Left lung (tissue), 10 donors: ENCODE results near the gene LGR5. TPM values are rescaled to one million over a fixed set of nuclear protein-coding genes. Genes with fewer than 3 reads are reported as not detected.

Source experiments
- ATAC-seq: fragments of 200-7000 bp; cut with Tn5 transposase; one replicate; pipeline ENCODE4 v1.9.1; 2020; ENCODE audit warnings: moderate library complexity
- DNase-seq, 4 donors: peaks; one replicate each; pipeline ENCODE4 v3.0.0-alpha.2; 2013 to 2020
- H3K27ac ChIP-seq, 2 donors: fragments of 200-600 bp; sonication (generic) in 1 of 2; one replicate each; pipeline versions ENCODE4 v1.5.0 to v1.8.0; 2020 to 2021
- H3K27me3 ChIP-seq, 2 donors: fragments of 200-600 bp; sonication (generic) in 1 of 2; one replicate each; pipeline versions ENCODE4 v1.5.0 to v1.8.0; 2020 to 2021
- H3K36me3 ChIP-seq, 2 donors: fragments of 200-600 bp; sonication (generic) in 1 of 2; one replicate each; pipeline versions ENCODE4 v1.5.0 to v1.8.0; 2020 to 2021
- H3K4me1 ChIP-seq, 2 donors: fragments of 200-600 bp; one replicate each; pipeline ENCODE4 v1.8.0; 2021
- H3K4me3 ChIP-seq, 2 donors: fragments of 200-600 bp; sonication (generic) in 1 of 2; one replicate each; pipeline versions ENCODE4 v1.5.0 to v1.8.0; 2020 to 2021; ENCODE audit warnings: mild to moderate bottlenecking in 1 of 2
- H3K9me3 ChIP-seq, 2 donors: fragments of 200-600 bp; sonication (generic) in 1 of 2; one replicate each; pipeline versions ENCODE4 v1.5.0 to v1.8.0; 2020 to 2021
- intact Hi-C, 2 donors: fragments of 100-400 bp; cut with DNase I; formaldehyde crosslinking; loops; one replicate each; pipeline versions ENCODE4 v1.11.2 to v1.14.2; 2022
- polyA plus RNA-seq, 6 donors: library from polyadenylated mRNA; unstranded; fragments of 120-200 nt; gene quantifications; one replicate each; pipeline ENCODE4 v1.2.1, GENCODE V29; 2013; ENCODE audit not compliant: insufficient read length in 6 of 6
- total RNA-seq, 2 donors: library from RNA; stranded (reverse); fragmentation: NEBNext Ultra II Directional; extraction: Animal tissue kit (Norgen Biotek cat#: 25700); gene quantifications; one replicate each; pipeline ENCODE4 v1.2.1, GENCODE V29; 2021
- TF ChIP-seq, protein P1 (sequence below), 2 donors: fragments of 200-600 bp; sonication (generic) in 1 of 2; IDR thresholded peaks; one replicate each; pipeline versions ENCODE4 v1.5.0 to v1.8.0; 2021; ENCODE audit warnings: antibody characterized with exemption in 2 of 2
- donor health status: DM: no; HTN: yes; CAD: no.
- donor health status: DM: no; HTN: no; CAD: no.

The LGR5 gene
- total and polyA plus RNA-seq, 8 donors, result 0.39 to 6.6 (median 3.3) TPM

DNA sequence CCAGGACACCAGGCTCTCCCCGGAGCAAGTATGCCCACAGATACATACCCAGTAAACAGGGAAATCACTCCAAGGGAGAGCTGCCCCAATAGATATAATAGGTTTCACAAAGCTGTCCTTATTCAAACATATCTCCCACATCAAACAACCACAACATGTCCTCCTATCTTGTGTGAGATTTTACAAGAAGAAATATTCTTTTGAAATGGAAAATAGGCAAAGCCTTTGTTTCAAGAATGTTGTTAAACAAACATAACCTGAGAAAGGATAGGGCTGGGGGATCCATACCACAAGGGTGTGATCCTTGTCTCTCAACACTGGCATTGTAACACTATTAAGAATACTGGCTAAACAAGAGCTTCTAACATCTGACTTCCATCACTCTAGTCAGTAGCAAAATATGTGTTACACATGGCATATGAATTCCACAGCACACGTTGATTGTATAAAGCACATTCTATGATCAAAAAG lies 32.9 kb downstream of the LGR5 start:
- H3K9me3 ChIP-seq, result no peaks in the 10 kb centered on the region
- H3K4me1 ChIP-seq, result no peaks in the 10 kb centered on the region
- no peak overlapping the region for H3K4me3 ChIP-seq
- TF ChIP-seq, protein P1, sequence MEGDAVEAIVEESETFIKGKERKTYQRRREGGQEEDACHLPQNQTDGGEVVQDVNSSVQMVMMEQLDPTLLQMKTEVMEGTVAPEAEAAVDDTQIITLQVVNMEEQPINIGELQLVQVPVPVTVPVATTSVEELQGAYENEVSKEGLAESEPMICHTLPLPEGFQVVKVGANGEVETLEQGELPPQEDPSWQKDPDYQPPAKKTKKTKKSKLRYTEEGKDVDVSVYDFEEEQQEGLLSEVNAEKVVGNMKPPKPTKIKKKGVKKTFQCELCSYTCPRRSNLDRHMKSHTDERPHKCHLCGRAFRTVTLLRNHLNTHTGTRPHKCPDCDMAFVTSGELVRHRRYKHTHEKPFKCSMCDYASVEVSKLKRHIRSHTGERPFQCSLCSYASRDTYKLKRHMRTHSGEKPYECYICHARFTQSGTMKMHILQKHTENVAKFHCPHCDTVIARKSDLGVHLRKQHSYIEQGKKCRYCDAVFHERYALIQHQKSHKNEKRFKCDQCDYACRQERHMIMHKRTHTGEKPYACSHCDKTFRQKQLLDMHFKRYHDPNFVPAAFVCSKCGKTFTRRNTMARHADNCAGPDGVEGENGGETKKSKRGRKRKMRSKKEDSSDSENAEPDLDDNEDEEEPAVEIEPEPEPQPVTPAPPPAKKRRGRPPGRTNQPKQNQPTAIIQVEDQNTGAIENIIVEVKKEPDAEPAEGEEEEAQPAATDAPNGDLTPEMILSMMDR (IDR thresholded peaks at IDR 0.05), result no peak
- DNase-seq (no peak), ATAC-seq (no peak)
- H3K36me3 ChIP-seq, result no peaks in the 10 kb centered on the region
- intact Hi-C loops, result no loop called here
- no peaks in the 10 kb centered on the region for H3K27me3 ChIP-seq
- H3K27ac ChIP-seq, result no peak overlapping the region

DNA sequence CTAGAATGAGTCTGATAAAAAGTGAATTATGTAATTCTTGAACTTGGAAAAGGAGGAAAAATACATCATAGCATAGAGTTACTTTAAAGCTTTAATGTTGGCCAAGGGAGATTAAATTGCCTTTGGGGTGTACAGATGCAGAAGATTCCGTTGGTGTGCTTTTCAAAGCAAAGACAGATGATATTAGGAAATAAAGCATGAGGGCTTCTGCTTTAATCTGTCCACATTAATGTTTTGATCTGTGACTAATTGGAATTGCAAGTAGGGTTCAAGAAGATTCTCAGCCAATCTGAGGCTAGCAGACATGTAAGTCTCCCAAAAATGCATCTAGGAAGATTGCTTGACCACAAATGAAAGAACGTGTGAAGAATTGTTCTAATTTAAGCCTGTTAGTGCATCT lies 35.2 kb downstream of the LGR5 start:
- no peak for DNase-seq
- Histone ChIP-seq H3K4me1 (no peaks in the 10 kb centered on the region), H3K27ac (no peak overlapping the region), H3K36me3 (no peaks in the 10 kb centered on the region), H3K9me3 (no peaks in the 10 kb centered on the region), H3K4me3 (no peak overlapping the region), H3K27me3 (no peaks in the 10 kb centered on the region)
- intact Hi-C loops, result no loop called here
- TF ChIP-seq, protein P1 (IDR thresholded peaks at IDR 0.05), result no peak
- ATAC-seq, result no peak

GRCh38 chr12:71475280-71475679 lies 35.7 kb downstream of the LGR5 start:
- no peak for ATAC-seq
- Histone ChIP-seq H3K4me3 (no peak overlapping the region), H3K36me3 (no peaks in the 10 kb centered on the region), H3K27ac (no peak overlapping the region), H3K9me3 (no peaks in the 10 kb centered on the region), H3K27me3 (no peaks in the 10 kb centered on the region), H3K4me1 (no peaks in the 10 kb centered on the region)
- DNase-seq, result peak in 1 of 4 donors; percentile 4
- intact Hi-C loops, result no loop called here
- TF ChIP-seq, protein P1 (IDR thresholded peaks at IDR 0.05), result no peak

GRCh38 chr12:71476513-71476912 lies 36.9 kb downstream of the LGR5 start:
- ATAC-seq, result no peak
- H3K27me3 ChIP-seq, result no peaks in the 10 kb centered on the region
- intact Hi-C loops, result no loop called here
- DNase-seq, result no peak
- no peak overlapping the region for H3K27ac ChIP-seq
- no peaks in the 10 kb centered on the region for H3K9me3 ChIP-seq
- H3K4me3 ChIP-seq, result no peak overlapping the region
- TF ChIP-seq, protein P1 (IDR thresholded peaks at IDR 0.05), result no peak
- H3K36me3 ChIP-seq, result no peaks in the 10 kb centered on the region
- H3K4me1 ChIP-seq, result no peaks in the 10 kb centered on the region

DNA sequence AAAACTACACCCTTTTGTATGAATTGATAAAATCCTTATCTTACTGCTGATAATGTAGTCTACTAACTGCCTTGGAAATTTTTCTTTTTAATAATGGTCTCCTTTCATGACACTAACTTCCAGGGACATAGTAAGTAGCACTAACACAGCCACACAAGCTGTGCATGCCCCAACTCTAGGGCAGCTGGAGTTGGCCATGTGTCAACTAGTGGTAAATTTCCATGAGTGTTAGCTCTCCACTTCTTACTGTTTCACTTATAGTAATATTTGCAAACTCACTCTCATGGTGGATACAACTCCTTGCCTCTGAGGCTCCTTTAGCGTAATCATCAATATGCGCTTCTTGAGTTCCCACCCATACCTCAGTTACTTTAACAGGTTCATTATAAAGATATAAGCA lies 38.0 kb downstream of the LGR5 start:
- intact Hi-C loops, result no loop called here
- no peaks in the 10 kb centered on the region for H3K9me3 ChIP-seq
- no peak overlapping the region for H3K27ac ChIP-seq
- TF ChIP-seq, protein P1 (IDR thresholded peaks at IDR 0.05), result no peak
- ATAC-seq, result peak; percentile 25
- H3K27me3 ChIP-seq, result no peaks in the 10 kb centered on the region
- peak in 1 of 4 donors; percentile 5 for DNase-seq
- H3K4me1 ChIP-seq, result no peaks in the 10 kb centered on the region
- H3K36me3 ChIP-seq, result no peaks in the 10 kb centered on the region
- no peak overlapping the region for H3K4me3 ChIP-seq
